ENCODE measurements around the gene LHFPL3.

Gene LHFPL3

GRCh38 chr7:104371980-104372357 is 43.6 kb downstream of the LHFPL3 start:
- no peak for DNase-seq

- no peak for DNase-seq
Measured at GRCh38 chr7:104382616-104383015, 54.2 kb downstream of the LHFPL3 start.

GRCh38 chr7:104386943-104387342 is 58.5 kb downstream of the LHFPL3 start:
- DNase-seq = no peak

- DNase-seq = no peak
Measured at GRCh38 chr7:104388222-104388621, 59.8 kb downstream of the LHFPL3 start.

GRCh38 chr7:104395162-104395561 is 66.8 kb downstream of the LHFPL3 start:
- no peak for DNase-seq

GRCh38 chr7:104397442-104397841 is 69.0 kb downstream of the LHFPL3 start:
- DNase-seq = no peak

- DNase-seq = no peak
Measured at GRCh38 chr7:104408371-104408770, 80.0 kb downstream of the LHFPL3 start.

- DNase-seq = no peak
Measured at GRCh38 chr7:104410742-104411141, 82.3 kb downstream of the LHFPL3 start.

- DNase-seq = no peak
Measured at GRCh38 chr7:104412911-104413310, 84.5 kb downstream of the LHFPL3 start.

GRCh38 chr7:104414216-104414615 is 85.8 kb downstream of the LHFPL3 start:
- no peak for DNase-seq

GRCh38 chr7:104415700-104416099 is 87.3 kb downstream of the LHFPL3 start:
- no peak for DNase-seq

- no peak for DNase-seq
Measured at GRCh38 chr7:104416866-104417393, 88.5 kb downstream of the LHFPL3 start.

GRCh38 chr7:104431930-104432329 is 103.5 kb downstream of the LHFPL3 start:
- no peak for DNase-seq

- no peak for DNase-seq
Measured at GRCh38 chr7:104434129-104434528, 105.7 kb downstream of the LHFPL3 start.

- DNase-seq = no peak
Measured at GRCh38 chr7:104442481-104442880, 114.1 kb downstream of the LHFPL3 start.

- DNase-seq = no peak
Measured at GRCh38 chr7:104444017-104444416, 115.6 kb downstream of the LHFPL3 start.

GRCh38 chr7:104445393-104445792 is 117.0 kb downstream of the LHFPL3 start:
- DNase-seq = no peak

GRCh38 chr7:104450861-104451260 is 122.5 kb downstream of the LHFPL3 start:
- DNase-seq = no peak

- no peak for DNase-seq
Measured at GRCh38 chr7:104453190-104453589, 124.8 kb downstream of the LHFPL3 start.

- no peak for DNase-seq
Measured at GRCh38 chr7:104458875-104459274, 130.5 kb downstream of the LHFPL3 start.

- DNase-seq = no peak
Measured at GRCh38 chr7:104469166-104469820, 140.9 kb downstream of the LHFPL3 start.

GRCh38 chr7:104480529-104480928 is 152.1 kb downstream of the LHFPL3 start:
- no peak for DNase-seq

- DNase-seq = no peak
Measured at GRCh38 chr7:104482362-104483037, 154.1 kb downstream of the LHFPL3 start.

GRCh38 chr7:104486931-104487330 is 158.5 kb downstream of the LHFPL3 start:
- DNase-seq = no peak

- no peak for DNase-seq
Measured at GRCh38 chr7:104487642-104488041, 159.2 kb downstream of the LHFPL3 start.

Data from bone marrow (tissue), 2 donors.